ENCODE data around the gene GOLGB1.

The GOLGB1 gene

DNA sequence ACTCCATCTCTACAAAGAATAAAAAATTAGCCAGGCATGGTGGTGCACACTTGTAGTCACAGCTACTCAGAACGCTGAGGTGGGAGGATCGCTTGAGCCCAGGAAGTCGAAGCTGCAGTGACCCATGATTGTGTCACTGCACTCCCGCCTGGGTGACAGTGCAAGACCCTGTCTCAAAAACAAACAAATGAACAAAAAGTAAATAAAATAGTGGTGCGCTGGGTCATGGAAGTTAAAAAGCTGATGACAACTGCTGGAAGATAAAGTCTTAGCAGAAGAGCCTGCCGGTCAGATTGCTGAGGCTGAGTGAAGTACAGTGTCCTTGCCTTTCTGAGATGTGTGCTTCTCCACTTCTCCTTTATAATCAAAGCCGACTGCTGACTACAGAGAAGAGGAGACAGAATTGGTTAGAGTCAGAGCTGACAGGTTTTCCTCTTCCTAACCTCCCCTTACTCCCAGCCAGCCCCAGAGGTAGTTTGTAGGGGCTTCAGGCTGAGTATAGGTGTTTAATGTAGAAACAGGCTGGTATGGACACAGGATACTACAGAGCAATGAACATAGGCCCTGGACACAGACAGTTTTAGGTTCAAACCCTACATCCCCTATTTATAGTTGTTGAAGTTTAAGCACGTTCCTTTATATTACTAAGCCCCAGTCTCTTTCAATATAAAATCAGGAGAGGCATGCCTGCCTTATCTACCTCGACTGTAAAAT is 106.8 kb downstream of the GOLGB1 start:
- ChIA-PET POLR2A (ENCODE audit: low non-redundant PET) (no interaction called here), CTCF (interaction anchor here (0.7 kb wide), 2 partner anchors 168 to 792 kb away, joined by 3 to 5 read pairs; no protein-coding TSS in a partner anchor)
- no peak for DNase-seq (ENCODE audit: low spot score)
- no peak for TF ChIP-seq CTCF (conservative IDR thresholded peaks at IDR 0.05; ENCODE audit: low read depth)
- no peak overlapping the region for H3K27ac ChIP-seq

GRCh38 chr3:121641127-121641526 is 108.4 kb downstream of the GOLGB1 start:
- no peak overlapping the region for H3K27ac ChIP-seq
- POLR2A ChIA-PET (ENCODE audit: low non-redundant PET): no interaction called here
- no peak for DNase-seq (ENCODE audit: low spot score)
- no peak for TF ChIP-seq CTCF (conservative IDR thresholded peaks at IDR 0.05; ENCODE audit: low read depth)
- CTCF ChIA-PET: interaction anchor here (0.6 to 0.7 kb wide), 2 partner anchors 16 to 1452 kb away, joined by 3 to 5 read pairs; no protein-coding TSS in a partner anchor

DNA sequence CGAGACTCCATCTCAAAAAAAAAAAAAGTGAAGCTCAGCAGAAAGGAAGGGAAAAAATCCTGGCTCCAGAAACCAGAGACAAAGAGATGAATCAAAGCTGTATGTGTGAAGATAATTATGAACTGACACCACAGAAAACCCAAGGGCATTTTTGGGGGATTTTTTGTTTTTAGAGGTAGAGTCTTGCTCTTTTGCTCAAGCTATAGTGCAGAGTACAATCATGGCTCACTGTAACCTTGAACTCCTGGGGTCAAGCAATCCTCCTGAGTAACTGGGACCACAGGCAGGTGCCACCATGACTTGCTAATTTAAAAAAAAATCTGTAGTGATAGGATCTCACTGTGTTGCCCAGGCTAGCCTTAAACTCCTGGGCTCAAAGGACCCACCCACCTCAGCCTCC is 111.6 kb downstream of the GOLGB1 start:
- ChIA-PET CTCF (no interaction called here), POLR2A (ENCODE audit: low non-redundant PET) (interaction anchor here (0.7 kb wide), 1 partner anchor 101 kb away, joined by 4 read pairs; no protein-coding TSS in a partner anchor)
- no peak for DNase-seq (ENCODE audit: low spot score)
- TF ChIP-seq CTCF (conservative IDR thresholded peaks at IDR 0.05; ENCODE audit: low read depth): no peak
- no peak overlapping the region for H3K27ac ChIP-seq

GRCh38 chr3:121630355-121630754 is 119.2 kb downstream of the GOLGB1 start:
- H3K27ac ChIP-seq: no peak overlapping the region
- ChIA-PET POLR2A (ENCODE audit: low non-redundant PET) (no interaction called here), CTCF (no interaction called here)
- DNase-seq (ENCODE audit: low spot score): no peak
- no peak for TF ChIP-seq CTCF (conservative IDR thresholded peaks at IDR 0.05; ENCODE audit: low read depth)

DNA sequence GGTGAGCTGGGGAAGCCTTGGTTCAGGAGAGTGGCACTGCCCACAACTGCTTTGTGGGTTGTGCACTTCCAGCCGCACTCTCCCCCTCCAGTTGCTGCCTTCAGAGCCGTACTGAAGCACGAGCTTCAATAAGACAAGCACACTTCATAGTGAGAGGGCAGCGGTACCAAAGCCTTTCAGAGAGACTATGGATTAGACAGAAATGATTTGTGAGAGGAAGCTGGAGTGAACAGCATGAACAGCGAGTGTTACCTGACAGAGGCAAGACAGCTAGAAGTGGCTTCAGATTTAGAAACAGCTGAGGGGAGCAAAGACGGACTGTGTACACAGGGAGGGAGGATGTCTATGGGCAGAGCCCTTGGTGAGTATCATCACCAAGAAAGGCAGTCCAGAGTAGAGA is 119.9 kb downstream of the GOLGB1 start:
- H3K27ac ChIP-seq: no peak overlapping the region
- POLR2A ChIA-PET (ENCODE audit: low non-redundant PET): no interaction called here
- CTCF ChIA-PET: no interaction called here
- TF ChIP-seq CTCF (conservative IDR thresholded peaks at IDR 0.05; ENCODE audit: low read depth): no peak
- DNase-seq (ENCODE audit: low spot score): no peak

- ChIA-PET POLR2A (ENCODE audit: low non-redundant PET) (no interaction called here), CTCF (no interaction called here)
- TF ChIP-seq CTCF (conservative IDR thresholded peaks at IDR 0.05; ENCODE audit: low read depth): no peak
- DNase-seq (ENCODE audit: low spot score): no peak
- H3K27ac ChIP-seq: no peak overlapping the region
Observed at GRCh38 chr3:121627622-121628021, 121.9 kb downstream of the GOLGB1 start.

Data from RWPE1 (cell line).